H9 (cell line): ENCODE measurements around the gene DMAP1. TPM values are rescaled to one million over a fixed set of nuclear protein-coding genes. Genes with fewer than 3 reads are reported as not detected.

Source experiments
- DNase-seq: peaks from one replicate; pipeline ENCODE4 v3.0.0-alpha.2; 2017
- H2AFZ ChIP-seq: one replicate; pipeline ENCODE4 v1.6.1; 2013; ENCODE audit warnings: mild to moderate bottlenecking, low read length, control low read depth, moderate library complexity
- H2AK5ac ChIP-seq: 2 replicates; pipeline ENCODE4 v1.6.1; 2013; ENCODE audit warnings: low read length, control low read depth, mixed read lengths; ENCODE audit not compliant: insufficient read length
- H2BK120ac ChIP-seq: one replicate; pipeline ENCODE4 v1.6.1; 2013; ENCODE audit warnings: low read depth, mild to moderate bottlenecking, low read length, control low read depth, inconsistent platforms; ENCODE audit not compliant: poor library complexity, severe bottlenecking
- H2BK12ac ChIP-seq: 2 replicates; pipeline ENCODE4 v1.6.1; 2013; ENCODE audit warnings: low read length, control low read depth, mixed read lengths, low read depth; ENCODE audit not compliant: insufficient read length
- H2BK15ac ChIP-seq: 2 replicates; pipeline ENCODE4 v1.6.1; 2013; ENCODE audit warnings: low read depth, low read length, control low read depth
- H2BK20ac ChIP-seq: one replicate; pipeline ENCODE4 v1.6.1; 2013; ENCODE audit warnings: low read depth, mild to moderate bottlenecking, low read length, control low read depth, inconsistent platforms; ENCODE audit not compliant: poor library complexity, severe bottlenecking
- H2BK5ac ChIP-seq: 2 replicates; pipeline ENCODE4 v1.6.1; 2013; ENCODE audit warnings: low read length, control low read depth, mixed read lengths; ENCODE audit not compliant: insufficient read length
- H3K14ac ChIP-seq: 2 replicates; pipeline ENCODE4 v1.6.1; 2013; ENCODE audit warnings: low read length, control low read depth; ENCODE audit not compliant: insufficient read depth
- H3K18ac ChIP-seq: 2 replicates; pipeline ENCODE4 v1.6.1; 2013; ENCODE audit warnings: low read depth, mild to moderate bottlenecking, mixed read lengths, low read length, control low read depth; ENCODE audit not compliant: insufficient read length
- H3K23ac ChIP-seq: 2 replicates; pipeline ENCODE4 v1.6.1; 2013; ENCODE audit warnings: low read length, control low read depth, mixed read lengths, low read depth; ENCODE audit not compliant: insufficient read length
- H3K23me2 ChIP-seq: 2 replicates; pipeline ENCODE4 v1.6.1; 2013; ENCODE audit warnings: low read depth, mild to moderate bottlenecking, mixed read lengths, low read length, control low read depth; ENCODE audit not compliant: insufficient read length, poor library complexity, severe bottlenecking
- H3K27ac ChIP-seq: 2 replicates; pipeline ENCODE4 v1.5.1; 2013; ENCODE audit warnings: low read length, control low read depth, mixed read lengths, low read depth; ENCODE audit not compliant: insufficient read length
- H3K27me3 ChIP-seq: 2 replicates; pipeline ENCODE4 v1.6.1; 2013; ENCODE audit warnings: low read length, control low read depth, inconsistent platforms; ENCODE audit not compliant: insufficient read depth
- H3K4ac ChIP-seq: 2 replicates; pipeline ENCODE4 v1.6.1; 2013; ENCODE audit warnings: low read depth, mild to moderate bottlenecking, control low read depth, inconsistent platforms, low read length, moderate library complexity
- H3K4me1 ChIP-seq: 2 replicates; pipeline ENCODE4 v1.6.1; 2013; ENCODE audit warnings: low read length, control low read depth, inconsistent platforms; ENCODE audit not compliant: insufficient read depth
- H3K4me2 ChIP-seq: 2 replicates; pipeline ENCODE4 v1.6.1; 2013; ENCODE audit warnings: low read length, control low read depth, mixed read lengths; ENCODE audit not compliant: insufficient read length, insufficient read depth
- H3K56ac ChIP-seq: 2 replicates; pipeline ENCODE4 v1.6.1; 2013; ENCODE audit warnings: low read depth, mild to moderate bottlenecking, mixed read lengths, low read length, control low read depth; ENCODE audit not compliant: insufficient read length
- H3K79me1 ChIP-seq: 2 replicates; pipeline ENCODE4 v1.6.1; 2013; ENCODE audit warnings: low read depth, mild to moderate bottlenecking, moderate library complexity, low read length, control low read depth, inconsistent platforms; ENCODE audit not compliant: insufficient read depth, poor library complexity, severe bottlenecking
- H3K79me2 ChIP-seq: 2 replicates; pipeline ENCODE4 v1.6.1; 2013; ENCODE audit warnings: low read length, control low read depth, inconsistent platforms; ENCODE audit not compliant: insufficient read depth
- H3K9ac ChIP-seq: 2 replicates; pipeline ENCODE4 v1.6.1; 2013; ENCODE audit warnings: low read length, control low read depth, mixed read lengths; ENCODE audit not compliant: insufficient read length; ENCODE audit errors: extremely low read depth
- H3K9me3 ChIP-seq: one replicate; pipeline ENCODE4 v1.6.1; 2013; ENCODE audit warnings: low read depth, low read length, inconsistent platforms; ENCODE audit not compliant: control insufficient read depth
- H3T11ph ChIP-seq: one replicate; pipeline ENCODE4 v1.6.1; 2013; ENCODE audit warnings: mild to moderate bottlenecking, low read length, control low read depth, inconsistent platforms
- H4K20me1 ChIP-seq: one replicate; pipeline ENCODE4 v1.6.1; 2013; ENCODE audit not compliant: control insufficient read depth, insufficient read length, insufficient read depth
- H4K5ac ChIP-seq: 2 replicates; pipeline ENCODE4 v1.6.1; 2013; ENCODE audit warnings: low read depth, mild to moderate bottlenecking, mixed read lengths, low read length, control low read depth; ENCODE audit not compliant: insufficient read length
- H4K8ac ChIP-seq: replicated peaks from 2 replicates; pipeline ENCODE4 v1.6.1; 2013; ENCODE audit warnings: low read length, control low read depth, mixed read lengths, low read depth; ENCODE audit not compliant: insufficient read length
- H4K91ac ChIP-seq: 2 replicates; pipeline ENCODE4 v1.6.1; 2013; ENCODE audit warnings: low read depth, mild to moderate bottlenecking, moderate library complexity, mixed read lengths, low read length, control low read depth; ENCODE audit not compliant: insufficient read length
- H3K27ac Mint-ChIP-seq, 3 experiments: 2 replicates in 2 of 3; 3 replicates in 1 of 3; pipeline ENCODE4 v1.8.0; 2020 to 2021; ENCODE audit warnings: mixed read lengths in 3 of 3, mild to moderate bottlenecking in 1 of 3, moderate library complexity in 1 of 3
- H3K27me3 Mint-ChIP-seq: 2 replicates; pipeline ENCODE4 v1.8.0; 2021; ENCODE audit warnings: low read depth, mild to moderate bottlenecking, moderate library complexity, mixed read lengths
- H3K36me3 Mint-ChIP-seq, 3 experiments: 2 replicates in 2 of 3; 3 replicates in 1 of 3; pipeline ENCODE4 v1.8.0; 2020 to 2021; ENCODE audit warnings: low read depth in 3 of 3, mixed read lengths in 3 of 3; ENCODE audit not compliant: insufficient read depth in 1 of 3
- H3K4me1 Mint-ChIP-seq, 2 experiments: 2 replicates each; pipeline ENCODE4 v1.8.0; 2020; ENCODE audit warnings: mixed read lengths in 2 of 2
- H3K4me3 Mint-ChIP-seq, 2 experiments: 2 replicates in 1 of 2; 3 replicates in 1 of 2; pipeline ENCODE4 v1.8.0; 2020 to 2021; ENCODE audit warnings: mild to moderate bottlenecking in 2 of 2, mixed read lengths in 2 of 2, moderate library complexity in 1 of 2
- H3K9me3 Mint-ChIP-seq, 2 experiments: 2 replicates in 1 of 2; 3 replicates in 1 of 2; pipeline ENCODE4 v1.8.0; 2020; ENCODE audit warnings: mild to moderate bottlenecking in 2 of 2, mixed read lengths in 2 of 2, moderate library complexity in 1 of 2
- CTCF ChIP-seq: fragments of 200-600 bp; sonication (generic); conservative IDR thresholded peaks from 3 replicates; pipeline ENCODE4 v1.8.0; 2021; ENCODE audit warnings: antibody characterized with exemption, mild to moderate bottlenecking
- WGBS: extraction: QIAGEN DNeasy Blood & Tissue Kit; methylation state at CpG from one replicate; pipeline ENCODE4 v1.1.7; 2013; ENCODE audit warnings: missing lambda C conversion rate, low lambda C conversion rate, mixed read lengths; ENCODE audit not compliant: insufficient read length; ENCODE audit errors: extremely low coverage; 5-methylcytosine and 5-hydroxymethylcytosine counted together
- total RNA-seq: library from RNA; stranded (reverse); gene quantifications from 2 replicates; pipeline ENCODE4 v1.2.1, GENCODE V29; 2021

Gene DMAP1
- total RNA-seq, 1 experiment from 2014 or later = 55.3 TPM

GRCh38 chr1:44217809-44218410 is 4.6 kb downstream of the DMAP1 start:
- Histone ChIP-seq H4K5ac (no peak overlapping the region), H3K18ac (no peak overlapping the region), H3K27ac (no peak overlapping the region), H2AK5ac (no peak overlapping the region), H2BK120ac (no peak overlapping the region), H3K23me2 (peaks cover 3% of the 10 kb centered on the region), H3K9ac (no peak overlapping the region), H3K9me3 (no peaks in the 10 kb centered on the region), H3K23ac (no peak overlapping the region), H3T11ph (no peak overlapping the region), H3K14ac (no peak overlapping the region), H4K20me1 (no peaks in the 10 kb centered on the region), H3K4me1 (no peaks in the 10 kb centered on the region), H2BK12ac (no peak overlapping the region), H3K4me2 (no peak overlapping the region), H3K79me1 (no peaks in the 10 kb centered on the region), H2BK5ac (no peak overlapping the region), H4K8ac (no peak overlapping the region), H2BK15ac (no peak overlapping the region), H3K56ac (no peak overlapping the region), H2BK20ac (no peak overlapping the region), H3K4ac (no peak overlapping the region), H2AFZ (no peak overlapping the region), H3K27me3 (no peaks in the 10 kb centered on the region), H3K79me2 (no peaks in the 10 kb centered on the region), H4K91ac (no peak overlapping the region)
- peaks cover 20 to 70% (median 65%) of the 10 kb centered on the region in 3 experiments for H3K36me3 Mint-ChIP-seq
- peaks cover 1% of the 10 kb centered on the region; the same call in 1 of the 2 replicates for H3K27me3 Mint-ChIP-seq
- peaks cover 6 to 12% of the 10 kb centered on the region in 2 experiments for H3K4me1 Mint-ChIP-seq
- H3K4me3 Mint-ChIP-seq = no peak overlapping the region; a peak in 1 of 5 replicates
- DNase-seq = peak; percentile 82
- peak overlapping the region in 2 of 3 experiments; percentile 1 to 68; a peak in 1 of 7 replicates for H3K27ac Mint-ChIP-seq
- peak; percentile 89 for TF ChIP-seq CTCF
- no peaks in the 10 kb centered on the region for H3K9me3 Mint-ChIP-seq
- WGBS = no CpG with 5 or more reads among the region's 4 CpGs
